K562 (cell line): ENCODE results near the gene POLR3A. TPM values are rescaled to one million over a fixed set of nuclear protein-coding genes. Genes with fewer than 3 reads are reported as not detected.

ENCODE experiments used
- ATAC-seq: fragments of 200-7000 bp; cut with Tn5 transposase; 3 replicates; pipeline ENCODE4 v1.9.1; 2020; ENCODE audit warnings: moderate library complexity
- BruUV-seq: library from RNA; stranded (reverse); fragments of 400-500 nt; replicated peaks from 2 replicates; lab custom pipeline; 2021; lab: Mats Ljungman, UMichigan
- CTCF ChIA-PET: fragments of 300-600 bp; formaldehyde crosslinking; extraction: SDS; loops from one replicate; lab custom pipeline; 2021; ENCODE audit warnings: low intra/inter-chr PET ratio; lab: Yijun Ruan, JAX
- POLR2A ChIA-PET: fragments of 300-600, 350-650 bp; sonication (Branson Sonifier 250); formaldehyde crosslinking; extraction: SDS; loops from one replicate; lab custom pipeline; 2021; ENCODE audit warnings: antibody characterized with exemption, inconsistent platforms; lab: Yijun Ruan, JAX
- DNase-seq, 4 experiments: peaks; one replicate each; pipeline versions ENCODE4 v3.0.0 to v3.0.0-alpha.2; 2011 to 2018; ENCODE audit warnings: low spot score in 3 of 4, mixed read lengths in 3 of 4; ENCODE audit errors: extremely low read depth in 1 of 4
- FAIRE-seq: peaks from 2 replicates; lab custom pipeline; 2011; peaks lifted over from hg19 to GRCh38; lab: Jason Lieb, UNC
- H2AFZ ChIP-seq: 2 replicates; pipeline ENCODE4 v1.6.0; 2011; ENCODE audit warnings: low read depth, low read length, control low read depth, inconsistent platforms
- H3K27ac ChIP-seq: fragments of 200-600 bp; 3 replicates; pipeline ENCODE4 v1.8.0; 2011; ENCODE audit warnings: low read depth, mild to moderate bottlenecking, control low read depth, inconsistent platforms, low read length, moderate library complexity, mixed read lengths; ENCODE audit errors: extremely low read depth
- H3K27me3 ChIP-seq, 2 experiments: fragments of 300-600 bp in 1 of 2; 2 replicates in 1 of 2; 3 replicates in 1 of 2; pipeline versions ENCODE4 v1.6.0 to v1.8.0; 2011; ENCODE audit warnings: inconsistent platforms in 2 of 2, low read length in 2 of 2, mild to moderate bottlenecking in 1 of 2, mixed read lengths in 1 of 2, moderate library complexity in 1 of 2; ENCODE audit not compliant: control insufficient read depth in 2 of 2, insufficient read depth in 2 of 2
- H3K36me3 ChIP-seq: fragments of 300-600 bp; 3 replicates; pipeline ENCODE4 v1.8.0; 2011; ENCODE audit warnings: mild to moderate bottlenecking, low read length, inconsistent platforms; ENCODE audit not compliant: control insufficient read depth, insufficient read depth
- H3K4me1 ChIP-seq, 2 experiments: fragments of 200-600 bp in 1 of 2; replicated peaks in 1 of 2; 2 replicates in 1 of 2; 3 replicates in 1 of 2; pipeline versions ENCODE4 v1.5.1 to v1.8.0; 2011; ENCODE audit warnings: inconsistent platforms in 2 of 2, low read length in 2 of 2, mild to moderate bottlenecking in 1 of 2, mixed read lengths in 1 of 2, moderate library complexity in 1 of 2; ENCODE audit not compliant: control insufficient read depth in 2 of 2, insufficient read depth in 2 of 2
- H3K4me2 ChIP-seq: 2 replicates; pipeline ENCODE4 v1.6.1; 2011; ENCODE audit warnings: low read length, control low read depth, inconsistent platforms, mixed read lengths; ENCODE audit not compliant: insufficient read depth
- H3K4me3 ChIP-seq: fragments of 200-600 bp; sonication (generic), shearing (Covaris generic); 2 replicates; pipeline ENCODE4 v1.5.1; 2016; ENCODE audit warnings: control low read depth, inconsistent platforms
- H3K79me2 ChIP-seq: fragments of 200-600 bp; 3 replicates; pipeline ENCODE4 v1.8.0; 2011; ENCODE audit warnings: low read length, inconsistent platforms; ENCODE audit not compliant: control insufficient read depth, insufficient read depth
- H3K9ac ChIP-seq, 2 experiments: 2 replicates each; pipeline versions ENCODE4 v1.6.0 to v1.6.1; 2011; ENCODE audit warnings: low read depth in 2 of 2, low read length in 2 of 2, control low read depth in 1 of 2, inconsistent platforms in 1 of 2, mild to moderate bottlenecking in 1 of 2, mixed read lengths in 1 of 2; ENCODE audit not compliant: insufficient read depth in 1 of 2
- H3K9me1 ChIP-seq: one replicate; pipeline ENCODE4 v1.6.0; 2011; ENCODE audit warnings: inconsistent platforms, mild to moderate bottlenecking, low read length, moderate library complexity; ENCODE audit not compliant: control insufficient read depth, insufficient read depth
- H3K9me3 ChIP-seq: replicated peaks from 2 replicates; pipeline ENCODE4 v1.5.1; 2011; ENCODE audit warnings: low read depth, low read length, inconsistent platforms; ENCODE audit not compliant: control insufficient read depth, insufficient read depth
- H4K20me1 ChIP-seq: replicated peaks from 2 replicates; pipeline ENCODE4 v1.6.1; 2011; ENCODE audit warnings: low read length, inconsistent platforms, mixed read lengths; ENCODE audit not compliant: control insufficient read depth, insufficient read depth
- CEBPZ ChIP-seq: fragments of 150-350 bp; IDR thresholded peaks from 2 replicates; pipeline ENCODE4 v1.6.1; 2014; ENCODE audit warnings: low read depth, mild to moderate bottlenecking, low read length, borderline replicate concordance
- CTBP1 ChIP-seq: fragments of 450-650 bp; IDR thresholded peaks from 2 replicates; pipeline ENCODE4 v1.6.1; 2016; ENCODE audit warnings: borderline replicate concordance
- LCOR ChIP-seq: sonication (generic); formaldehyde crosslinking; IDR thresholded peaks from 2 replicates; pipeline ENCODE4 v1.8.0; 2022; ENCODE audit warnings: mild to moderate bottlenecking, missing genetic modification reagents
- RUNX1 ChIP-seq: sonication (generic); IDR thresholded peaks from 2 replicates; pipeline ENCODE4 v1.6.1; 2016; ENCODE audit warnings: antibody characterized with exemption, low read depth
- SP2 ChIP-seq: IDR thresholded peaks from 2 replicates; pipeline ENCODE4 v1.6.1; 2011; ENCODE audit warnings: mild to moderate bottlenecking, low read depth, low read length, moderate library complexity; ENCODE audit not compliant: poor library complexity, severe bottlenecking; ENCODE audit errors: extremely low read depth
- TRIM28 ChIP-seq: fragments of 450-650 bp; IDR thresholded peaks from 2 replicates; pipeline ENCODE4 v1.6.1; 2017
- ZNF586 ChIP-seq: fragments of 450-650 bp; formaldehyde crosslinking; conservative IDR thresholded peaks from 2 replicates; pipeline ENCODE4 v1.4.0; 2020; ENCODE audit warnings: mild to moderate bottlenecking, moderate library complexity
- WGBS: fragments of 100-300 bp; shearing (Covaris generic); methylation state at CpG from one replicate; pipeline ENCODE4 v1.1.6; 2016; ENCODE audit warnings: low coverage, mixed read lengths; ENCODE audit not compliant: insufficient coverage; ENCODE audit errors: missing lambda C conversion rate; 5-methylcytosine and 5-hydroxymethylcytosine counted together
- in situ Hi-C: fragments of 300-500 bp; cut with MboI; formaldehyde crosslinking; loops from 4 replicates; pipeline ENCODE4 v1.15.0; 2018; ENCODE audit warnings: inconsistent platforms, mixed read lengths
- intact Hi-C: fragments of 100-400 bp; cut with micrococcal nuclease; formaldehyde crosslinking; loops from 2 replicates; pipeline ENCODE4 v1.14.2; 2022
- polyA plus RNA-seq, 8 experiments: library from polyadenylated mRNA; depleted of rRNA in 4 of 8; stranded (reverse) in 5 of 8; unstranded in 3 of 8; fragments of >200 nt; fragmentation: Nextera tagmentation in 2 of 8; fragmentation: Illumina TruSeq in 1 of 8; extraction: Ambion mirVana in 2 of 8; extraction: Trizol in 1 of 8; gene quantifications; 2 replicates each; pipeline versions ENCODE4 v1.2.1 to v1.2.3, GENCODE V29; 2011 to 2014; ENCODE audit warnings: inconsistent platforms in 1 of 8, missing spikeins in 1 of 8
- total RNA-seq, 7 experiments: library from RNA; depleted of rRNA in 6 of 7; stranded (reverse); fragments of >200 nt in 6 of 7; fragmentation: Illumina TruSeq in 2 of 7; extraction: Trizol in 2 of 7; gene quantifications; 2 replicates each; pipeline versions ENCODE4 v1.2.1 to v1.2.3, GENCODE V29; 2011 to 2021; ENCODE audit warnings: low replicate concordance in 1 of 7
- TF ChIP-seq, protein P1 (sequence below): fragments of 150-350 bp; conservative IDR thresholded peaks from 2 replicates; pipeline ENCODE4 v1.6.1; 2014; ENCODE audit warnings: low read length
- TF ChIP-seq, protein P2 (sequence below): fragments of 250-450 bp; sonication (Bioruptor Pico); IDR thresholded peaks from 2 replicates; pipeline ENCODE4 v1.8.0; 2022; ENCODE audit warnings: moderate library complexity, mild to moderate bottlenecking, inconsistent platforms

POLR3A gene
- total and polyA plus RNA-seq, 9 of the 15 experiments (the other 6 are each of a cell fraction or from before 2014, with no cell fraction given), result 14.9 to 37.0 (median 26.7) TPM

DNA sequence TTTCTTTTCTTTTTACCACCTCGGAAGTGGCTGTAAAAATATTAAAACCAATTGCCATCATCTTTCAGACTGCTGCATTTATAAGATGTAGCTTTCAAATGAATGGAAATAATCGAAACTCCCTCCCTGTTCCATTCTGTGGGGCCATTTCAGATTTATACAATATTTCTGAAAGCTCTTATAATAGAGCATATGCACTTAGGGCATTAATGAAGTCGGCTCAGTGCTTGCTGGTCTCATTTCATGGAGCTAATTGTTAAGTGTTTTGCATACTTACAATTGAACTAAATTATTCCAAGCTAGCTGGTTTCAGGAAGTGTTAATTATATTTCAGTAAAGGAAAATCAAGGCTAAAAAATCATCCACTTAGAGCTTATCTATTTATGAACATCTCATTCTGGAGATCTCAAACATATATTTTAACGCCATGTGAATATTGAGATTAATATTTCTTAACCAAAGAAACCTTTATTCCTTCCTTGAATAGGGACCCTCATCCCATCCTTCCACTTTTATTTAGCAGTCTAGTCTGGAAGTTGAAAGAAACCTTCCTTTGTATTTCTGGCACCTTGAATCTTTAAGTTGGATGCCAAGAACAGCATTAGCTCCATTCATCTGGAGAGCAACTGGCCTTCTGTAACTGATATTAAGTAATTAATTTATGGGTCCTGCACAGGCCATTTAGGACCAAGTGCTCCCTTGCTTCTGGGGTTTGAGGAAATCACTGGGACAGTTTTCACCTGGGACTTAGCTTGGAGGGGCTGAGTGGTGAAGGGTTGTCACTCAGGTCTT, 49.4 kb upstream of the POLR3A start:
- CTCF ChIA-PET, result no interaction called here
- no peak overlapping the region for H3K9ac ChIP-seq
- H3K27me3 ChIP-seq, result peaks cover 5 to 30% of the 10 kb centered on the region in 2 experiments; a peak in 4 of 5 replicates
- no peaks in the 10 kb centered on the region for H3K9me1 ChIP-seq
- TF ChIP-seq LCOR (CRISPR knock-in tag) (no peak), CTBP1 (no peak), SP2 (no peak), RUNX1 (no peak), ZNF586 (CRISPR knock-in tag) (no peak), TRIM28 (no peak), CEBPZ (no peak)
- TF ChIP-seq, protein P1, sequence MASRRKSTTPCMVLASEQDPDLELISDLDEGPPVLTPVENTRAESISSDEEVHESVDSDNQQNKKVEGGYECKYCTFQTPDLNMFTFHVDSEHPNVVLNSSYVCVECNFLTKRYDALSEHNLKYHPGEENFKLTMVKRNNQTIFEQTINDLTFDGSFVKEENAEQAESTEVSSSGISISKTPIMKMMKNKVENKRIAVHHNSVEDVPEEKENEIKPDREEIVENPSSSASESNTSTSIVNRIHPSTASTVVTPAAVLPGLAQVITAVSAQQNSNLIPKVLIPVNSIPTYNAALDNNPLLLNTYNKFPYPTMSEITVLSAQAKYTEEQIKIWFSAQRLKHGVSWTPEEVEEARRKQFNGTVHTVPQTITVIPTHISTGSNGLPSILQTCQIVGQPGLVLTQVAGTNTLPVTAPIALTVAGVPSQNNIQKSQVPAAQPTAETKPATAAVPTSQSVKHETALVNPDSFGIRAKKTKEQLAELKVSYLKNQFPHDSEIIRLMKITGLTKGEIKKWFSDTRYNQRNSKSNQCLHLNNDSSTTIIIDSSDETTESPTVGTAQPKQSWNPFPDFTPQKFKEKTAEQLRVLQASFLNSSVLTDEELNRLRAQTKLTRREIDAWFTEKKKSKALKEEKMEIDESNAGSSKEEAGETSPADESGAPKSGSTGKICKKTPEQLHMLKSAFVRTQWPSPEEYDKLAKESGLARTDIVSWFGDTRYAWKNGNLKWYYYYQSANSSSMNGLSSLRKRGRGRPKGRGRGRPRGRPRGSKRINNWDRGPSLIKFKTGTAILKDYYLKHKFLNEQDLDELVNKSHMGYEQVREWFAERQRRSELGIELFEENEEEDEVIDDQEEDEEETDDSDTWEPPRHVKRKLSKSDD, result no peak
- TF ChIP-seq, protein P2, sequence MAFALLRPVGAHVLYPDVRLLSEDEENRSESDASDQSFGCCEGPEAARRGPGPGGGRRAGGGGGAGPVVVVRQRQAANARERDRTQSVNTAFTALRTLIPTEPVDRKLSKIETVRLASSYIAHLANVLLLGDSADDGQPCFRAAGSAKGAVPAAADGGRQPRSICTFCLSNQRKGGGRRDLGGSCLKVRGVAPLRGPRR (CRISPR knock-in tag), result no peak
- intact Hi-C loops (no loop called here), in situ Hi-C loops (no loop called here)
- no peaks in the 10 kb centered on the region for H3K9me3 ChIP-seq
- no peak for DNase-seq
- H2AFZ ChIP-seq, result no peak overlapping the region
- ATAC-seq, result no peak
- no peaks in the 10 kb centered on the region for H3K4me1 ChIP-seq
- no TSS peak for BruUV-seq
- H3K4me2 ChIP-seq, result no peak overlapping the region
- H4K20me1 ChIP-seq, result no peaks in the 10 kb centered on the region
- H3K36me3 ChIP-seq, result no peaks in the 10 kb centered on the region
- H3K4me3 ChIP-seq, result no peak overlapping the region
- POLR2A ChIA-PET, result interaction anchor here (0.6 to 1.8 kb wide), 5 partner anchors 10 to 149 kb away, joined by 3 to 7 read pairs (median 3); no protein-coding TSS in a partner anchor
- WGBS, result under 1% methylated on average over 4 of the region's 4 CpGs
- H3K27ac ChIP-seq, result no peak overlapping the region
- H3K79me2 ChIP-seq, result no peaks in the 10 kb centered on the region
- FAIRE-seq, result no peak
